WTC11 (cell line): Measurements from ENCODE around the gene ZNF503. TPM values are rescaled to one million over a fixed set of nuclear protein-coding genes. Genes with fewer than 3 reads are reported as not detected.

Experiments used
- ATAC-seq: fragments of 200-7000 bp; cut with Tn5 transposase; 2 replicates; pipeline ENCODE4 v1.10.0; 2021; ENCODE audit warnings: mild to moderate bottlenecking, moderate library complexity
- CTCF ChIA-PET: fragments of 300-600 bp; sonication (Branson Sonifier 250); formaldehyde crosslinking; loops from one replicate; lab custom pipeline; 2021; ENCODE audit warnings: antibody characterized with exemption; lab: Charles Lee
- POLR2A ChIA-PET: fragments of 350-600 bp; sonication (Branson Sonifier 250); formaldehyde crosslinking; loops from one replicate; lab custom pipeline; 2021; ENCODE audit warnings: antibody characterized with exemption; lab: Charles Lee
- DNase-seq: peaks from one replicate; pipeline ENCODE4 v3.0.0; 2021; ENCODE audit warnings: low spot score
- H3K27ac Mint-ChIP-seq: 2 replicates; pipeline ENCODE4 v1.8.0; 2021; ENCODE audit warnings: mixed read lengths
- H3K27me3 Mint-ChIP-seq: 2 replicates; pipeline ENCODE4 v1.8.0; 2021; ENCODE audit warnings: low read depth, mild to moderate bottlenecking, moderate library complexity, mixed read lengths
- H3K36me3 Mint-ChIP-seq: 2 replicates; pipeline ENCODE4 v1.8.0; 2021; ENCODE audit warnings: mixed read lengths
- H3K4me1 Mint-ChIP-seq: 2 replicates; pipeline ENCODE4 v1.8.0; 2022; ENCODE audit warnings: mixed read lengths
- H3K4me3 Mint-ChIP-seq: 2 replicates; pipeline ENCODE4 v1.8.0; 2021; ENCODE audit warnings: mild to moderate bottlenecking, moderate library complexity, mixed read lengths
- H3K9me3 Mint-ChIP-seq: 2 replicates; pipeline ENCODE4 v1.8.0; 2021; ENCODE audit warnings: mixed read lengths
- AFF4 ChIP-seq: sonication (generic); formaldehyde crosslinking; IDR thresholded peaks from 2 replicates; pipeline ENCODE4 v1.8.1; 2023; ENCODE audit warnings: mild to moderate bottlenecking, missing genetic modification reagents, borderline replicate concordance
- ARID4B ChIP-seq: sonication (generic); formaldehyde crosslinking; IDR thresholded peaks from 2 replicates; pipeline ENCODE4 v1.8.0; 2023; ENCODE audit warnings: missing genetic modification reagents, mild to moderate bottlenecking, borderline replicate concordance
- ATF6 ChIP-seq: sonication (generic); formaldehyde crosslinking; IDR thresholded peaks from 2 replicates; pipeline ENCODE4 v1.8.1; 2023; ENCODE audit warnings: mild to moderate bottlenecking, missing genetic modification reagents
- CBFB ChIP-seq: sonication (generic); formaldehyde crosslinking; IDR thresholded peaks from 2 replicates; pipeline ENCODE4 v1.8.1; 2022; ENCODE audit warnings: mild to moderate bottlenecking, low read depth, missing genetic modification reagents
- CDX4 ChIP-seq: fragments of 250-450 bp; sonication (Bioruptor Pico); IDR thresholded peaks from 2 replicates; pipeline ENCODE4 v1.9.0; 2021; ENCODE audit warnings: moderate library complexity, mild to moderate bottlenecking, inconsistent platforms, borderline replicate concordance
- EMX1 ChIP-seq: fragments of 250-450 bp; sonication (Bioruptor Pico); IDR thresholded peaks from 2 replicates; pipeline ENCODE4 v1.8.0; 2021; ENCODE audit warnings: mild to moderate bottlenecking
- ETV6 ChIP-seq: sonication (generic); formaldehyde crosslinking; IDR thresholded peaks from 2 replicates; pipeline ENCODE4 v1.8.1; 2022; ENCODE audit warnings: mild to moderate bottlenecking, missing genetic modification reagents
- FOXK1 ChIP-seq: sonication (generic); formaldehyde crosslinking; IDR thresholded peaks from 2 replicates; pipeline ENCODE4 v1.8.0; 2022; ENCODE audit warnings: mild to moderate bottlenecking, moderate library complexity, missing genetic modification reagents
- GRHL2 ChIP-seq: fragments of 250-450 bp; sonication (Bioruptor Pico); IDR thresholded peaks from 2 replicates; pipeline ENCODE4 v1.8.0; 2022; ENCODE audit warnings: mild to moderate bottlenecking, moderate library complexity; ENCODE audit not compliant: insufficient replicate concordance, severe bottlenecking
- IRF1 ChIP-seq: sonication (generic); formaldehyde crosslinking; IDR thresholded peaks from 2 replicates; pipeline ENCODE4 v1.8.0; 2023; ENCODE audit warnings: missing genetic modification reagents
- KAT7 ChIP-seq: sonication (generic); formaldehyde crosslinking; IDR thresholded peaks from 2 replicates; pipeline ENCODE4 v1.8.1; 2023; ENCODE audit warnings: missing genetic modification reagents, mild to moderate bottlenecking, borderline replicate concordance
- NFE2L1 ChIP-seq: sonication (generic); formaldehyde crosslinking; IDR thresholded peaks from 2 replicates; pipeline ENCODE4 v1.8.1; 2023; ENCODE audit warnings: missing genetic modification reagents
- PRDM15 ChIP-seq: sonication (generic); formaldehyde crosslinking; IDR thresholded peaks from 2 replicates; pipeline ENCODE4 v1.8.0; 2022; ENCODE audit warnings: missing genetic modification reagents
- ZBTB21 ChIP-seq: sonication (generic); formaldehyde crosslinking; IDR thresholded peaks from 2 replicates; pipeline ENCODE4 v1.8.1; 2023; ENCODE audit warnings: mild to moderate bottlenecking, missing genetic modification reagents, borderline replicate concordance
- ZNF396 ChIP-seq: fragments of 250-450 bp; sonication (Bioruptor Pico); IDR thresholded peaks from 2 replicates; pipeline ENCODE4 v1.8.0; 2021; ENCODE audit warnings: mild to moderate bottlenecking, moderate library complexity, borderline replicate concordance
- ZSCAN18 ChIP-seq: fragments of 250-450 bp; sonication (Bioruptor Pico); IDR thresholded peaks from 2 replicates; pipeline ENCODE4 v2.1.2; 2022; ENCODE audit warnings: mild to moderate bottlenecking, moderate library complexity
- total RNA-seq: library from RNA; stranded (reverse); gene quantifications from 3 replicates; pipeline ENCODE4 v1.2.3, GENCODE V29; 2021

ZNF503 gene
- total RNA-seq, 1 experiment from 2014 or later = 0.39 TPM

GRCh38 chr10:75406462-75407223, 5.1 kb upstream of the ZNF503 start:
- Mint-ChIP-seq H3K36me3 (no peaks in the 10 kb centered on the region; the same call in 1 of the 2 replicates), H3K4me3 (peak overlapping the region; percentile 75), H3K4me1 (peaks cover 50% of the 10 kb centered on the region), H3K27me3 (peaks cover 99% of the 10 kb centered on the region), H3K9me3 (no peaks in the 10 kb centered on the region), H3K27ac (no peak overlapping the region)
- DNase-seq = no peak
- ChIA-PET POLR2A (no interaction called here), CTCF (interaction anchor here (0.6 to 1.6 kb wide), 2 partner anchors 9 to 11 kb away, joined by 3 to 5 read pairs; no protein-coding TSS in a partner anchor)
- ATAC-seq = no peak
- TF ChIP-seq ZBTB21 (CRISPR knock-in tag) (no peak), PRDM15 (no peak), ETV6 (CRISPR knock-in tag) (no peak), ATF6 (CRISPR knock-in tag) (no peak), NFE2L1 (no peak), ARID4B (no peak), AFF4 (CRISPR knock-in tag) (no peak), EMX1 (CRISPR knock-in tag) (no peak), KAT7 (no peak), CBFB (CRISPR knock-in tag) (no peak), ZSCAN18 (no peak), IRF1 (no peak), FOXK1 (CRISPR knock-in tag) (no peak), CDX4 (CRISPR knock-in tag) (no peak), ZNF396 (CRISPR knock-in tag) (no peak), GRHL2 (no peak)
